NCI-H1105 (cell line): Measurements from ENCODE around the gene CTRB2.
"Not testable (repeated sequence)": the region's sequence is repeated elsewhere in the genome, so short reads cannot be mapped to it uniquely, and the experiment has no call there.

Source experiments
- DNase-seq: peaks from one replicate; lab custom pipeline; 2025; lab: John Stamatoyannopoulos, UW

The CTRB2 gene

GRCh38 chr16:75226550-75227360, 19.8 kb upstream of the CTRB2 start:
- no peak for DNase-seq

DNA sequence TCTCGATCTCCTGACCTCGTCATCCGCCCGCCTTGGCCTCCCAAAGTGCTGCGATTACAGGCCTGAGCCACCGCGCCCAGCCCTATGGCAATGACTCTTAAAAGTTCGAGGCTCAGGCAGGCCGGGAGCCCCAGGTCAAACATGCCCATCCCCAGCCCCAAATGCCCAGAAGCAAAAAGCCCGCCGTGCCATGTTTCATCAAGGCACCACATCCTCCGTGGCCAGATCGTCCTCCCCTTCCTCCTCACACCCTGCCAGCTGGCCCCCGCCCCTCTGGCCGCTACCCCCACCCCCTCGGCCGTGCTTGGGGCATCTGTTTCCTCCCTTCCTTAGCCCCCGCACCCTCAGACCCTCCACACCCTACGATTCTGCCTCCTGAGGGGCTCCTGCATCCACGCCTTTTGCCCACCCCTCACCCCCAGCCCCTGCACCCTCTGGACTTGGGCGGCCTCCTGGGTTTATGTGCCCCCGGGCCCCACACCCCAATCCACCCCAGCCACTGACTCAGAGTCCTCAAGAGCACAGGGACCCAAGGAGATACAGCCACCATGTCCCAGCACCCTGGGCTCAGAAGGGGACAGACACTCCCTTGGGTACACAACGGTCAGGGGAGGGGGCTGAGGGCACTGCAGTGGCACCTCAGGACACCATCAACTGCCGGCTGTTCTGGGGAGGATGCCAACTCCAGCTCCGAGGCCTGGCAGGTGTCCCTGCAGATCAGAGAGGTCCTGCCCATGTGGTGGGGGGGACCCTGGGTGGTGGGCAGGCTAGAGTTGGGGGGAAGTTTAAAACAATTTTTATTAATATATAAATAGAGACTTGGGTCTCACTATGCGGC, 18.9 kb upstream of the CTRB2 start:
- DNase-seq = no peak

DNA sequence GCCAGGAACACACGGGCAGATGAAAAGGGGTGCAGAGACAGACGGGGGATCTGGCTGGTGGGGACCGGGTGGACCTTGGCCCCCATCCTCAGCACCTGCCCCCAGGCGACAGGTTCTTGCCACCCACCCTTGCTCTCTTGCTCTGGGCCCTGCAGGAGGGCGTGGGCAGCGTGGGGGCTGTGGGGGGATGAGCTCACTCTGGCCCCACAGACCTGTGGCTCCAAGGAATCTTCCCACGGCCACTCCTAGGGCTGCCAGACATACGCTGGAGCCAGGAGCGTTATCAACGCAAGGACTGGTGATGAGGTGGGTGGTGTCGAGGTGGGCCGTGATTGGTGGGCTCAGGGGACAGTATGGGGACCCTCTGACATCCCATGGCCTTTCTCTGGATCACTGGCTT, 18.1 kb upstream of the CTRB2 start:
- DNase-seq = no peak

DNA sequence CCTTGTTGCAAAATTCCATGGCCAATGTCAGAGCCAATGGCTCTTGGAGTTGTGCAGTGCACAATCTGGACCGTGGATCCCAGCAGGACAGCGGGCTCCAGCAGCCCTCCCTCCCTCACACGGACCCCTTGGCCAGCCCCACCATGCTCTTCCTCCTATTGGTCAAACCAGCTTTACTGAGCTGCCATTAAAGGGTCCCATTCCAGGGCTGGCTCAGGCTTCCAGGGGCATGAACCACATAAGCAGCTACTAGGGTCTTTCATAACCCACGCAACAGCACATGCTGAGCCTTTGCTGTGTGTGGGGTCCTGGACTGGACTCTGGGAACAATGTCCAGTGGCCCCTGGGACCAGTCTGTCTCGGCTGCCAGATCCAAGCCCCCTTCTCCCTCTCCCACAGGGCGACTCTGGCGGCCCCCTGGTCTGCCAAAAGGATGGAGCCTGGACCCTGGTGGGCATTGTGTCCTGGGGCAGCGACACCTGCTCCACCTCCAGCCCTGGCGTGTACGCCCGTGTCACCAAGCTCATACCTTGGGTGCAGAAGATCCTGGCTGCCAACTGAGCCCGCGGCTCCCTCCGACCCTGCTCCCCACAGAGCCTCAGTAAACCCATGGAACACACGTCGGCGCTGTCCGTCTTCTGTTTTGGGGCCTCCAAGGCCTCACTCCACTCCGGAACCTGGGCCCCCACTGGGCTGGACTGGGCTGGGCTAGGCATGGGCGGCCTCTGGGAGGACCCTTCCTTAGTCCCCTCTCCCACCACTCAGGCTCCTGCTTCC, 17.5 kb upstream of the CTRB2 start:
- DNase-seq = no peak

DNA sequence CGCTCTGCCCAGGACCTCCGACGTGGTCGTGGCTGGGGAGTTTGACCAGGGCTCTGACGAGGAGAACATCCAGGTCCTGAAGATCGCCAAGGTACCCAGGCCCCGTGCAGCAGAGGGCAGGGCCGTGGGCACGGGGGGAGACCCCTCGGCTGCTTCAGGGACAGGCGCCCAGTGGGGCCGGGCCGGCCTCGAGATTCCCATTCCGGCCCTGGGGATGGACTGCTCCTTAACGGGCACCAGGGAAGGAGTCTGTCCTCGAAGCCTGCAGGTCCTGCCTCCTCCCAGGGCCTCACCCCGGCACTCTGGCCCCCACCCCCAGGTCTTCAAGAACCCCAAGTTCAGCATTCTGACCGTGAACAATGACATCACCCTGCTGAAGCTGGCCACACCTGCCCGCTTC, 16.2 kb upstream of the CTRB2 start:
- not testable (repeated sequence) for DNase-seq

GRCh38 chr16:75222271-75222783, 15.4 kb upstream of the CTRB2 start:
- DNase-seq = no peak

DNA sequence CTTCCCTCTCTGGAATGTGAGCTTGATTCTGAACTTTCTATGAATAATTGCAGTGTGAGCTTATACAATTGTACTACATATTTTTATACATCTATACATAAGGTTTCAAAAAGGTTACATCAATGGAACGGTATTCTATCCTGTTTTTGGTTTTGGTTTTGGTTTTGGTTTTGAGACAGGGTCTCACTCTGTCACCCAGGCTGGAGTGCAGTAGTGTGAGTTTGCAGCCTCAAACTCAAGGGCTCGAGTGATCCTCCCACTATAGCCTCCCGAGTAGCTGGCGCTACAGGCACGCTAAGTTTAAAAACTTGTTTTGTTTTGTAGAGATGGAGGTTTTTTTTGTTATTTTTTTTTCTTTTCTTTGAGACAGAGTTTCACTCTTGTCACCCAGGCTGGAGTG, 12.9 kb upstream of the CTRB2 start:
- DNase-seq = no peak

- no peak for DNase-seq
Measured at GRCh38 chr16:75219088-75219487, 12.1 kb upstream of the CTRB2 start.

DNA sequence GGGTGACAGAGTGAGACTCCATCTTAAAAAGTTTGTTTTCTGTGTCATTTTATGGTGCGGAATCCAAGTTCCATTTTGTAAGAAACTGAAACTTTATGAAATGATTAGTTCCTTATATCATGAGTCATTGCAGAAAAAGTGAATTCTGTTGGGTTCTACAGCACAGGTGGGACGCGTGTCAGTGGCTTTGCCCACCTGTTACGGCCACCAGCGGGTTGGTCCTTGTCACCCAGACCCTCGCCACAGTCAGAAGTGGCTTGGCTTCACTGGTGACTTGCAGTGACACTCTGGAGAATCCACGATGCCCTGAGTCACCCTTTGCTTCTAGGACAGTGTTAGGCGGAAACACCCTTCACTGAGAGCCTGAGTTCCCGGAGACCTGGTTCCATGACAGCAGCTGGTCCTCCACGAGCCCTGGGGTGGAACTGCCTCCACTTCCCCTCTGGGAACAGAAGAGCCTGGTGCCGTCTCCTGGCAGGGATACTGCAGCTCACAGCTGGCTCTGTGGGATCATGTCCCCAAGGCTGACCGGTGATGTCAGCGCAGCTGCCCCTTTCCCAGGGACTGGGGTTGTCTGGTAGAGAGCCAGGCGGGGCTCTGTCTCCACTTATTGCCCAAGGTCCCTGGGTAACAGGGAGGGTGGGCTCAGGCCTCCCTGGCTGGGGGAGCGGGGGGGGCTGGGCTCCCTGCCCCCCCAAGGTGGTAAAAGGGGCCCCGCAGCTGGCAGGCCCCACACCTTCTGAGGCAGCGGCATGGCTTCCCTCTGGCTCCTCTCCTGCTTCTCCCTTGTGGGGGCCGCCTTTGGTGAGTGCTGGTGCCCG, 11.5 kb upstream of the CTRB2 start, which contains the start of gene CTRB1:
CTRB1 (plus strand) TSS at position 733 of the 821 bp plus-strand sequence; CDS start at position 753, 20 bp downstream.
- DNase-seq = no peak

DNA sequence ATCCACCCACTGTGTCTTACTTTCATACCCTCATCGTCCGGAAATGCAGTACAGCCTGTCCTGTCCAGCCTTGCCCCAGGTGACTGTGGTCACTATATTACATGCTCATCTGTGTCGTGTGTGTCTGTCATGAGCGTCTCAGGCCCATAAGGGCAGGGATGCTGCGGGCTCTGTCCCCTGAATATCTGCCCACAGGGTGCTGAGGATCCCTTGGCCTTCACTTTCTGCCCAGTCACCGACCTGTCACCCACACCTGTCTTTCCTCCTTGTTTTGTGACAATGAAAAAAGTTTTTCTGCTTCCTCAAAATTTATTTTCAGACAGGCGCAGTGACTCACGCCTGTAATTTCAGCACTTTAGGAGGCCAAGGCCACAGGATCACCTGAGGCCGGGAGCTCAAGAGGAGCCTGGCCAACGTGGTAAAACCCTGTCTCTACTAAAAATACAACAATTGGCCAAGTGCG, 10.5 kb upstream of the CTRB2 start:
- DNase-seq = no peak

- DNase-seq = no peak
Measured at GRCh38 chr16:75216576-75216975, 9.6 kb upstream of the CTRB2 start.

GRCh38 chr16:75216127-75216526, 9.2 kb upstream of the CTRB2 start:
- no peak for DNase-seq

- DNase-seq = not testable (repeated sequence)
Measured at GRCh38 chr16:75211286-75211685, 4.3 kb upstream of the CTRB2 start.

- no peak for DNase-seq
Measured at GRCh38 chr16:75209944-75210343, 3.0 kb upstream of the CTRB2 start.

GRCh38 chr16:75209514-75209913, 2.6 kb upstream of the CTRB2 start:
- DNase-seq = not testable (repeated sequence)

- no peak for DNase-seq
Measured at GRCh38 chr16:75208861-75209505, 2.0 kb upstream of the CTRB2 start.

GRCh38 chr16:75208242-75208825, 1.4 kb upstream of the CTRB2 start:
- no peak for DNase-seq

- no peak for DNase-seq
Measured at GRCh38 chr16:75207831-75208230, 870 bp upstream of the CTRB2 start.

GRCh38 chr16:75205961-75206748, 806 bp downstream of the CTRB2 start:
- not testable (repeated sequence) for DNase-seq
